ENCODE data around the gene C1orf116.

DNA sequence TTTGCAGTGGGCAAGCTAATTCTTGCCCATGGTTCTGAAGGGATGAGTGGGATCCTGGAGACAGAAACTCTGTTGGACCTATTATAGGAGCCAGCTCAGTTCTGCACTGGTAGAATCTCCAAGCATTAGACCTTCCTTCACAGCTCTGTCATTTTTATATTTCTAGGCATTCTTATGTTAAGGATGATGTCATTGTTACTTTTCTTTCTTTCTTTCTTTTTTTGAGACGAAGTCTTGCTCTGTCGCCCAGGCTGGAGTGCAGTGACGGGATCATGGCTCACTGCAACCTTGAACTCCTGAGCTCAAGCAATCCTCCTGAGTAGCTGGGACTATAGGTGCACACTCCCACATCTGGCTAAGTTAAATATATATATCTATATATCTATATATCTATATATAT lies 28.0 kb upstream of the C1orf116 start:
- TF ChIP-seq, protein P1, sequence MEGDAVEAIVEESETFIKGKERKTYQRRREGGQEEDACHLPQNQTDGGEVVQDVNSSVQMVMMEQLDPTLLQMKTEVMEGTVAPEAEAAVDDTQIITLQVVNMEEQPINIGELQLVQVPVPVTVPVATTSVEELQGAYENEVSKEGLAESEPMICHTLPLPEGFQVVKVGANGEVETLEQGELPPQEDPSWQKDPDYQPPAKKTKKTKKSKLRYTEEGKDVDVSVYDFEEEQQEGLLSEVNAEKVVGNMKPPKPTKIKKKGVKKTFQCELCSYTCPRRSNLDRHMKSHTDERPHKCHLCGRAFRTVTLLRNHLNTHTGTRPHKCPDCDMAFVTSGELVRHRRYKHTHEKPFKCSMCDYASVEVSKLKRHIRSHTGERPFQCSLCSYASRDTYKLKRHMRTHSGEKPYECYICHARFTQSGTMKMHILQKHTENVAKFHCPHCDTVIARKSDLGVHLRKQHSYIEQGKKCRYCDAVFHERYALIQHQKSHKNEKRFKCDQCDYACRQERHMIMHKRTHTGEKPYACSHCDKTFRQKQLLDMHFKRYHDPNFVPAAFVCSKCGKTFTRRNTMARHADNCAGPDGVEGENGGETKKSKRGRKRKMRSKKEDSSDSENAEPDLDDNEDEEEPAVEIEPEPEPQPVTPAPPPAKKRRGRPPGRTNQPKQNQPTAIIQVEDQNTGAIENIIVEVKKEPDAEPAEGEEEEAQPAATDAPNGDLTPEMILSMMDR (IDR thresholded peaks at IDR 0.05; ENCODE audit: insufficient read depth, low read length): no peak
- no peak for TF ChIP-seq POLR2AphosphoS5 (IDR thresholded peaks at IDR 0.05; ENCODE audit: low read depth)
- no peak for TF ChIP-seq GABPA (IDR thresholded peaks at IDR 0.05; ENCODE audit: low read depth)
